SK-N-SH treated with all-trans-retinoic acid at 6 μM for 48 hours (cell line): ENCODE results near the gene EML6.

Source experiments
- ARNTL ChIP-seq: fragments of 450-650 bp; formaldehyde crosslinking; IDR thresholded peaks from 2 replicates; pipeline ENCODE4 v1.5.0; 2020; ENCODE audit warnings: low read depth, mild to moderate bottlenecking, moderate library complexity, borderline replicate concordance
- CREB5 ChIP-seq: fragments of 250-450 bp; sonication (Bioruptor Pico); IDR thresholded peaks from 2 replicates; pipeline ENCODE4 v1.5.1; 2020; ENCODE audit warnings: low read depth, mild to moderate bottlenecking, moderate library complexity
- CSDC2 ChIP-seq: fragments of 250-450 bp; sonication (Bioruptor Pico); IDR thresholded peaks from 2 replicates; pipeline ENCODE4 v1.5.0; 2020; ENCODE audit warnings: mild to moderate bottlenecking, moderate library complexity
- CSRNP3 ChIP-seq: fragments of 250-450 bp; sonication (Bioruptor Pico); IDR thresholded peaks from 2 replicates; pipeline ENCODE4 v1.5.1; 2021; ENCODE audit warnings: mild to moderate bottlenecking, moderate library complexity
- ESRRG ChIP-seq: fragments of 250-450 bp; sonication (Bioruptor Pico); IDR thresholded peaks from 2 replicates; pipeline ENCODE4 v1.6.1; 2021; ENCODE audit warnings: mild to moderate bottlenecking
- ISL1 ChIP-seq: fragments of 250-450 bp; sonication (Bioruptor Pico); IDR thresholded peaks from 2 replicates; pipeline ENCODE4 v2.1.2; 2022; ENCODE audit warnings: mild to moderate bottlenecking, moderate library complexity
- PATZ1 ChIP-seq: fragments of 250-450 bp; sonication (Bioruptor Pico); IDR thresholded peaks from 2 replicates; pipeline ENCODE4 v1.8.0; 2020; ENCODE audit warnings: mild to moderate bottlenecking, moderate library complexity, borderline replicate concordance
- PPARA ChIP-seq: fragments of 250-450 bp; sonication (Bioruptor Pico); IDR thresholded peaks from 2 replicates; pipeline ENCODE4 v1.5.0; 2020; ENCODE audit warnings: mild to moderate bottlenecking, borderline replicate concordance
- SNAI2 ChIP-seq: fragments of 250-450 bp; sonication (Bioruptor Pico); IDR thresholded peaks from 2 replicates; pipeline ENCODE4 v1.5.0; 2020; ENCODE audit warnings: mild to moderate bottlenecking, moderate library complexity
- ZFP30 ChIP-seq: fragments of 450-650 bp; formaldehyde crosslinking; IDR thresholded peaks from 2 replicates; pipeline ENCODE4 v1.5.0; 2022; ENCODE audit warnings: mild to moderate bottlenecking, moderate library complexity
- ZNF565 ChIP-seq: fragments of 450-650 bp; formaldehyde crosslinking; conservative IDR thresholded peaks from 2 replicates; pipeline ENCODE4 v1.5.0; 2020; ENCODE audit warnings: low read depth, mild to moderate bottlenecking, moderate library complexity
- ZNF8 ChIP-seq: fragments of 450-650 bp; formaldehyde crosslinking; IDR thresholded peaks from 2 replicates; pipeline ENCODE4 v1.5.0; 2020; ENCODE audit warnings: mild to moderate bottlenecking, moderate library complexity

- TF ChIP-seq CSRNP3 (CRISPR knock-in tag): no peak
- TF ChIP-seq ARNTL (CRISPR knock-in tag): no peak
- no peak for TF ChIP-seq ZFP30 (CRISPR knock-in tag)
- TF ChIP-seq ISL1 (CRISPR knock-in tag): no peak
- TF ChIP-seq CREB5 (CRISPR knock-in tag): no peak
- TF ChIP-seq ZNF8: no peak
- no peak for TF ChIP-seq ESRRG (CRISPR knock-in tag)
- TF ChIP-seq PPARA (CRISPR knock-in tag): no peak
- TF ChIP-seq SNAI2 (CRISPR knock-in tag): no peak
- no peak for TF ChIP-seq ZNF565 (CRISPR knock-in tag)
- TF ChIP-seq PATZ1 (CRISPR knock-in tag): no peak
- TF ChIP-seq CSDC2 (CRISPR knock-in tag): no peak
Measured at GRCh38 chr2:54824567-54824966, 101.1 kb downstream of the EML6 start.
